Kasumi-1 (cell line): Measurements from ENCODE around the gene F2RL3.
"Not testable (repeated sequence)": the region's sequence is repeated elsewhere in the genome, so short reads cannot be mapped to it uniquely, and the experiment has no call there.

Experiments used
- DNase-seq, 2 experiments: peaks; one replicate each; lab custom pipeline; 2025; lab: John Stamatoyannopoulos, UW

The F2RL3 gene

DNA sequence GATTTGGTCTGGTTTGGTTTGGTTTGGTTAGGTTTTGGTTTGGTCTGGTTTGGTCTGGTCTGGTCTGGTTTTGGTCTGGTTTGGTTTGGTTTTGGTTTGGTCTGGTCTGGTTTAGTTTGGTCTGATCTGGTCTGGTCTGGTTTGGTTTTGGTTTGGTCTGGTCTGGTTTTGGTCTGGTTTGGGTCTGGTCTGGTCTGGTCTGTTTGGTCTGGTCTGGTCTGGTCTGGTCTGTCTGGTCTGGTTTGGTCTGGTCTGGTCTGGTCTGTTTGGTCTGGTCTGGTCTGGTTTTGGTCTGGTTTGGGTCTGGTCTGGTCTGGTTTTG lies 13.9 kb upstream of the F2RL3 start:
- not testable (repeated sequence) for DNase-seq

- no peak for DNase-seq
Observed at GRCh38 chr19:16875584-16876555, 12.9 kb upstream of the F2RL3 start.

DNA sequence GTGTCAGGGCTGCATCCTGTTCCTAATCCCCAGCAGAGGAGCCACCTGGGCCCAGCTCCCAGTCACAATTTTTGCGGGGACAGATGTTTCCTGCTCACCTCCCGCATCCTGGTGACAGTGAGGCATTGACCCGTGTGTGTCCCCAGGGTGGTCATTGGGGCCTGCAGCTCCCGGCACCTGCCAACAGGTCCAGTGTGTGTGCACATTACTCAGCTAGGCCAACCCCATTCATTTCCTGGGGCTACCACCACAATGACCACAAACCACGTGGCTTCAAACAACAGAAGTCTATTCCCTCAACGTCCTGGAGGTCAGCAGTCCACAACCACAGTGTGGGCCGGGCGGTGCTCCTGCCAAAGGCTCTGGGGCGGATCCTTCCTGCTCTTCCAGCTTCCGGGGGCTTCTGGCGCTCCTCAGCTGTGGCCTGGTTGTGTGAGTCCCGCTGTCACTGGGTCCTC lies 11.9 kb upstream of the F2RL3 start:
- DNase-seq = no peak

- no peak for DNase-seq
Observed at GRCh38 chr19:16877581-16877980, 11.2 kb upstream of the F2RL3 start.

GRCh38 chr19:16878181-16878965 lies 10.4 kb upstream of the F2RL3 start:
- DNase-seq = no peak

DNA sequence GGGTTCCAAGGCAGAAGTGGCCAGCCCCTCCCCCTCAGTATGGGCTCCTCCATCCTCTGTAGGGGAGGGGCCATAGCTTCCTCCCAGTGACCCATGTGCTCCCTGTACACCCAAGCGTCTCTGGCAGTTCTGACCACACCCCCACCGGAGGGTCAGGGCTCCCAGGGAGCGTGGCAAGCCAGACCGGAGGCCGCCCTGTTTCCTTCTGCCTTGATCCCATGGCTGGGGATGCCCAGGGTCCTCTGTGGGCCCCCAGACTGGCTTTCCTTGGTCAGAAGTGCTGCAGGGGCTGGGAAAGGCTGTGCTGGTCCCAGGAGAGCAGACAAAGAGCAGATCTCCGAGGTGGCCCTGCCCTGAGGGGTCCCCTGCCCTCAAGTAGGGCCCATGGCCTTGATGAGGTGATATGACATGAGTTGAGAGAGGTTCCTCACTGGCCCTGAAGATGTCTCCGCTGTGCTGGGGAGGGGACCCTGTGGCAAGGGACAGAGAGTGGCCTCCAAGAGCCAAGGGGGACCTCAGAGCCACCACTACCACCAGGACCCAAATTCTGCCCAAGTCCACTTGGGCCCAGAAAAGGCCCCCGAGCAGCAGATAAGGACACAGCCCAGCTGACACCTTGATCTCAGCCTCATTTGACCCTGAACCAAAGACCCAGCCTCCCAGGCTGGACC lies 7.8 kb upstream of the F2RL3 start:
- DNase-seq = no peak

DNA sequence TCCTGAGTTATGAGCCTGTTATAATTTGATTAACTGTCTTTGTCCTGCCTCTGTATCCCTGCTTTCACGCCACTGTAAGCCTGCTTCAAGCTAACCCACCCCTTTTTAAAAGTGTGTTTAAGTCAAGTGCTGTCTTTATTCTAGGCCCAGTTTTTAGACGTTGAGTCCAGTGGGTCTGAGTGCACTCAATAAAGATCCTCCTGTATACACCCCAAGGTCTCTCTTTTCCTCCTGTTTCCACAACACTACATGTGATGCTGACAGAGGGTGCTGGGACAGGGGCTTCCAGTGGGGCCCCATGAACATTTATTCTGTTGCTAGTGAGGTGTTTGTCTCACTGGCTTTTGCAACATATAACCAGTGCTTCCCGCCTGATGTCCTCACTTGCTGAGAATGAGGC lies 6.7 kb upstream of the F2RL3 start:
- DNase-seq = no peak

DNA sequence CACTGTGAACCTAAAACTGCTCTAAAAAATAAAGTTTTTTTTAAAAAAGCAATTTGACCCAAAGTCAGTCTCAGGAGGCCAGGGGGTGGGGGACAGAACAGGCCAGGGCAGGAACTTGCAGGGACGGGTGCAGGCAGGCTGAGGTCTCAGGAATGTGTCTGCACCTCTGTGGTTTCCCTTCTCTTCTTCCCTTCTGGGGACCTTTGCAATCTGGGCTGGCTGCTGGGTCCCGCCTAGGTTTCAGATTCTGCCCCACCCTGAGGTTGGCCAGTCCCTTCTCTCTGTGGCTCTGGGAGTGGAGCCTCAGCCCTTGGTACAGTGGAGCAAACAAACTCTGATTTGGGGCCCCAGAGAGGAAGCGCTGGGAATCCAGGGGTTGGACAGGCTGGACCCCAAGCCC lies 5.3 kb upstream of the F2RL3 start:
- DNase-seq = no peak

GRCh38 chr19:16885166-16885565 lies 3.6 kb upstream of the F2RL3 start:
- no peak for DNase-seq

GRCh38 chr19:16886305-16886880 lies 2.4 kb upstream of the F2RL3 start:
- no peak for DNase-seq

DNA sequence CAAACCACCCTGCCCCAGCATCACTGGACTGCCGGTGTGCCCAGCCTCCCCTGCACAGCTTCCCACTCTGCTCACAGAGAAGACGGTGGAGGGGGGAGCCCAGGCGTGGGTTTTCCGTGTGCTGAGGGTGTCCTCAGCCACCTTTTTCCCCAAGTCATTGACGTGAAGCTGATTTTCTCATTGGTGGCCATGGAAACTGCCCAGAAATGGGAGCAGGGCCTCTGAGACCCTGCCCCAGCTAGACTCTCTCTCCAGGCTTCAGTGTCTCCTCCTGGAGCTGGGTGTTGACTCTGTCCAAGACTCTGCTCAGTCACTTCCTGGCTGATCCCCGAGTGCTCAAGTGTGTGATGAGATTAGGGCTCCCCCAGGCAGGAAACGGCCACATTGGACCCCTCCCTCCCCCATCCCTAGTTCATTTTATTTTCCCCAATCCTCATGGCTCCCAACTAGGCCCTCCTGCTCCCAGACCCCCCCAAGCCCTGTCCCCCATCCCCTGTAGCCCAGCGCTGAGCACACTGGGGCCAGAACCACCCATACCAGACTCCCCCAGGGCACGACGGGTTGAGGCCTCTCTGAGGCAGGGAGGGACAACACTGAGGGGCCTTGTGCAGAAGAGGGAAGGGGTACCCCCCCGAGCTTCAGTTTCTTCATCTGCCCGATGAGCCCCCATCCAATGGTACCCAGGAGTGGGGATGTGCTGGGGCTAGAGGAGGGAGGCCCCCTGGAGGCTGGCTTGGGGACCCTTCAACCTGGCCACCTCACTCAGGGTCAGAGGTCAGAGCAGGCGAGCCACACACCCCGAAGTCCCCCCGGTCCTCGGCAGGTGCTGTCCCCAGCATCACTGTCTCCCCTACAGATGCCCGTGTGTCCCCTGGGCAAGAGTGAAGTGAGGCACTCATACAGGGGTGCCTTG lies 1.2 kb upstream of the F2RL3 start:
- no peak for DNase-seq

- no peak for DNase-seq
Observed at GRCh38 chr19:16889366-16889882, 625 bp downstream of the F2RL3 start.

DNA sequence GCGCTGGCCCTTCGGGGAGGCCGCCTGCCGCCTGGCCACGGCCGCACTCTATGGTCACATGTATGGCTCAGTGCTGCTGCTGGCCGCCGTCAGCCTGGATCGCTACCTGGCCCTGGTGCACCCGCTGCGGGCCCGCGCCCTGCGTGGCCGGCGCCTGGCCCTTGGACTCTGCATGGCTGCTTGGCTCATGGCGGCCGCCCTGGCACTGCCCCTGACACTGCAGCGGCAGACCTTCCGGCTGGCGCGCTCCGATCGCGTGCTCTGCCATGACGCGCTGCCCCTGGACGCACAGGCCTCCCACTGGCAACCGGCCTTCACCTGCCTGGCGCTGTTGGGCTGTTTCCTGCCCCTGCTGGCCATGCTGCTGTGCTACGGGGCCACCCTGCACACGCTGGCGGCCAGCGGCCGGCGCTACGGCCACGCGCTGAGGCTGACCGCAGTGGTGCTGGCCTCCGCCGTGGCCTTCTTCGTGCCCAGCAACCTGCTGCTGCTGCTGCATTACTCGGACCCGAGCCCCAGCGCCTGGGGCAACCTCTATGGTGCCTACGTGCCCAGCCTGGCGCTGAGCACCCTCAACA lies 1.2 kb downstream of the F2RL3 start:
- DNase-seq = no peak

- DNase-seq = no peak
Observed at GRCh38 chr19:16890461-16891184, 1.8 kb downstream of the F2RL3 start.

DNA sequence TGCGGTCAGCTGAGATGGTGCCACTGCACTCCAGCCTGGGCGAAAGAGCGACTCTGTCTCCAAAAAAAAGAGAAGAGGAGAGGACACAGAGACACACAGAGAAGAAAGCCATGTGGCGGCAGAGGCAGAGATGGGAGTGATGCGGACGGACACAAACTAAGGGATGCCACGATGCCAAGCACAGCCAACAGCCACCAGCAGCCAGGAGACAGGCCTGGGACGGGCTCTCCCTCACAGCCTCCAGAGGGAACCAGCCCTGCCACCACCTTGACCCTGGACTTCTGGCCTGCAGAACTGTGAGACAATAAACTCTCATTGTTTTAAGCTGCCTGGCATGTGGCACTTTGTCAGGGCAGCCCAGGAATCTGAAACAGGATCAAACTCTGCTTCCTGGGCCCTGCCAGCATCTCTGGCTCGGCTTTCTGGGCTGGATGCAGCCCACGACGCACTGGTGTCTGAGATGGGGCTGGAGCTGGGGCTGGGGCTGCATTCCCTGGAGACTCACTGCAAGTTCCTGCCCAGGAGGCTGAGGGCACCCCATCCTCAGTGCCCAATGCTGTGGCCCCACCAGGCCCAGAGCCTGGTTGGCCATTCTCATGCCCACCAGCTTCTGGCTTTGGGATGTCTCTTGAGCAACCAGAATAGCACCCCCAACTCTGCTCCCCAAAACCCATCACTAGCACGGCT lies 3.0 kb downstream of the F2RL3 start:
- DNase-seq = no peak

DNA sequence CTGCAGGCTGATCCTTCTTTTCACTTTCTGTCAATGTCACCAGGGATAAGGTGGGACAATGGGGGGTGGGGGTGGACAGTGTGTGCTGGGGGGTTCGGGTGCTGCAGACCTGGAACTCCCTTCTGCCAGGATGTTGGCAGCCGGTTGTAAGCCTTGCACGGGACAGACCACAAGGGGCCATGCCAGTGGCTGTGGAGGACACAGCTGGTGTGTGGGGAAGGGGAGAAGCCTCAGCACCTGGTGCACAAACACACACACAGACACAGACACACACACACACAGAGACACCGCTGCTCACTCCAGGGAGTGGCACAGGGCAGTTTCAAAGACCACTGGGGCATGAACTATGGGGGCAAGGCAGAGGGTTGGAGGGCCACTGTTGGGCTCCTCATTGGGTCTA lies 3.6 kb downstream of the F2RL3 start:
- DNase-seq = no peak

GRCh38 chr19:16892868-16893685 lies 4.3 kb downstream of the F2RL3 start:
- no peak for DNase-seq

- no peak for DNase-seq
Observed at GRCh38 chr19:16893686-16893989, 4.8 kb downstream of the F2RL3 start.

DNA sequence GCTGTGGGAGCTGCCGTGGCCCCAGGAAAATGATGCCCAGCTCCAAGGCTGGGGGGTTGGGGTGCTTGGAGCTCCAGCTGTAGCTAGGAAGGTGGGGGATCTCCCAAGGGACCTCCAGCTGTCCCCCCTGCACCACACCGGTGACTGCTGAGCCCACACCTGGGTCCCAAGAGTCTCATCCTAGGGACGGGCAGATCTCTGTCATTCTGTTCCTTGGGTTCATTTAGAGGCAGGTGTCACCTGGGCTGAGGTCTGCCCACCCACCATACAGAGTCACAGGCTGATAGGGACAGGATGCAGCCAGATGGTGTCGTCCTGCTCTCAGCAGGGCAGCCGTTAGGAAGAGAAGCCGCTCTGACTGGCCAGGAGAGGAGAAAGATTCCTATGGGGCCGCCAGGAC lies 5.3 kb downstream of the F2RL3 start:
- no peak for DNase-seq
